Spinal cord (tissue), 10 donors: ENCODE data around the gene ZNF26. TPM values are rescaled to one million over a fixed set of nuclear protein-coding genes. Genes with fewer than 3 reads are reported as not detected.

Experiments
- DNase-seq, 6 donors: peaks; one replicate each; pipeline versions ENCODE4 v3.0.0 to v3.0.0-alpha.2; 2013 to 2015; ENCODE audit warnings: low spot score in 6 of 6, low read depth in 4 of 6
- H3K27ac ChIP-seq: one replicate; pipeline ENCODE4 v1.5.1; 2013; ENCODE audit warnings: low read depth, low read length, control low read depth
- H3K27me3 ChIP-seq: one replicate; pipeline ENCODE4 v1.6.1; 2013; ENCODE audit warnings: low read length; ENCODE audit not compliant: control insufficient read depth, insufficient read depth
- H3K36me3 ChIP-seq: one replicate; pipeline ENCODE4 v1.6.1; 2013; ENCODE audit warnings: low read length; ENCODE audit not compliant: control insufficient read depth, insufficient read depth
- H3K4me1 ChIP-seq: one replicate; pipeline ENCODE4 v1.6.1; 2013; ENCODE audit warnings: low read length; ENCODE audit not compliant: control insufficient read depth, insufficient read depth
- H3K4me3 ChIP-seq: one replicate; pipeline ENCODE4 v1.5.1; 2013; ENCODE audit warnings: low read depth, low read length, control low read depth
- H3K9me3 ChIP-seq: one replicate; pipeline ENCODE4 v1.6.1; 2013; ENCODE audit warnings: low read length; ENCODE audit not compliant: control insufficient read depth, insufficient read depth
- WGBS: methylation state at CpG from one replicate; pipeline ENCODE4 v1.1.5; 2013; ENCODE audit warnings: missing lambda C conversion rate; ENCODE audit not compliant: insufficient coverage; 5-methylcytosine and 5-hydroxymethylcytosine counted together
- polyA plus RNA-seq, 2 donors: library from polyadenylated mRNA; unstranded; fragments of 120-200 nt; gene quantifications; one replicate each; pipeline ENCODE4 v1.2.1, GENCODE V29; 2013; ENCODE audit not compliant: insufficient read length in 2 of 2
- small RNA-seq: library from RNA; depleted of rRNA; stranded (forward); fragments of <200 nt; gene quantifications from one replicate; pipeline ENCODE3, GENCODE V24; 2014; ENCODE audit warnings: low replicate concordance
- total RNA-seq, 2 donors: library from RNA; depleted of rRNA in 1 of 2; stranded (reverse); fragments of 120-200 nt in 1 of 2; fragments of >200 nt in 1 of 2; gene quantifications; one replicate each; pipeline versions ENCODE4 v1.2.3 to v1.2.4, GENCODE V29; 2013 to 2014
- donor health status: healthy.

The ZNF26 gene
- total and polyA plus RNA-seq, 4 donors = 9.4 to 13.8 (median 11.2) TPM

DNA sequence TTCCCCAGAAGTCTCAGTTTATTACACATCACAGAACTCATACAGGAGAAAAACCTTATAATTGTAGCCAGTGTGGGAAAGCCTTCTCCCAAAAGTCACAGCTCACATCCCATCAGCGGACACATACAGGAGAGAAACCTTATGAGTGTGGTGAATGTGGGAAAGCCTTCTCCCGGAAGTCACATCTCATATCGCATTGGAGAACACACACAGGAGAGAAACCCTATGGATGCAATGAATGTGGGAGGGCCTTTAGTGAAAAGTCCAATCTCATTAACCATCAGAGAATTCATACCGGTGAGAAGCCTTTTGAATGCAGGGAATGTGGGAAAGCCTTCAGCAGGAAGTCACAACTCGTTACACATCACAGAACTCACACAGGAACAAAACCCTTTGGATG lies 71.3 kb downstream of the ZNF26 start:
- Histone ChIP-seq H3K36me3 (peaks cover 21% of the 10 kb centered on the region), H3K4me3 (no peak overlapping the region), H3K27ac (no peak overlapping the region), H3K27me3 (no peaks in the 10 kb centered on the region), H3K9me3 (peaks cover 68% of the 10 kb centered on the region), H3K4me1 (no peaks in the 10 kb centered on the region)
- peak in 1 of 6 donors; percentile 2 for DNase-seq
- no CpG with 5 or more reads among the region's 5 CpGs for WGBS

GRCh38 chr12:133058203-133059113 lies 72.3 kb downstream of the ZNF26 start:
- Histone ChIP-seq H3K36me3 (peaks cover 17% of the 10 kb centered on the region), H3K4me3 (no peak overlapping the region), H3K4me1 (no peaks in the 10 kb centered on the region), H3K27me3 (no peaks in the 10 kb centered on the region), H3K9me3 (peaks cover 70% of the 10 kb centered on the region), H3K27ac (no peak overlapping the region)
- 94% methylated on average over 2 of the region's 8 CpGs for WGBS
- peak in 1 of 6 donors; percentile 10 for DNase-seq

DNA sequence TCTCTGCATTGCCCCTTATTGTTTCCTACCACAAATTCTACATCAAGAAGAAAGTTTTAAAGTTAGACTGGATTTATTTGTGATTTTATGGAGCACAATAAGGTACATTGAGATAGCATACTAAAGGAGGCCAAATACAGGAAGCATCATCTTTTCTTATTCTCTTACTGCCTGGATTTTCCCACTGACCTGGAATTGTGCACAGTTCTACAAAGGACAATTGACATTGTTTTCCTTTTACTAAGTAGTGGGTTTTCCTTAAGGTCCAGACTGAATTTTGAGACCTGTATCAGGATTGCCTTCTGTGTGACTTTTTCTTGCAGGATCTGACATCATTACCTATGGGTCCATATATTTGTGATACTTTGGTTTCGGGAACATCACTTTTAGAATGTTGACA lies 75.8 kb downstream of the ZNF26 start:
- no CpG with 5 or more reads among the region's 1 CpG for WGBS
- Histone ChIP-seq H3K4me3 (no peak overlapping the region), H3K4me1 (no peaks in the 10 kb centered on the region), H3K9me3 (peaks cover 86% of the 10 kb centered on the region), H3K27me3 (no peaks in the 10 kb centered on the region), H3K27ac (no peak overlapping the region), H3K36me3 (peaks cover 8% of the 10 kb centered on the region)
- no peak for DNase-seq

DNA sequence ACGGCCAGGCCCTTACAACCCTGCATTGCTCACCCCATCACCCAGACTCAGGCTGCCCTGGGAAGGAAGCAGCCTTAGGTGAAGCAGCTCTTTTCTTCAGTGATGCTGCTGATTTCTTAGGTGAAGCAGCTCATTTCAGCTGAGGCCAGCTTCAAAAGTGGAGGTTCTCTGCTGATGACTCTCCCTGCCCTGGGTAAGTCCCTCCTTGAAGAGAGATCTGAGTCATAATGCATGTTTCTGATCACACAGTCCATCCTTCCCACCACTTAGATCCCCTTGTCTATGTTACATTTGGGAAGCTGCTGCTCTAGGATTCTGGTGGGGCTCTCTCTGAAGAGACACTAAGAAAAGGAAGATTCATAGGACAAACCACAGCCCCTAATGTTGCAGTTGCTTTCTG lies 77.4 kb downstream of the ZNF26 start:
- no peak for DNase-seq
- peaks cover 8% of the 10 kb centered on the region for H3K36me3 ChIP-seq
- no peak overlapping the region for H3K4me3 ChIP-seq
- no peak overlapping the region for H3K27ac ChIP-seq
- WGBS = 100% methylated on average over 1 of the region's 1 CpG
- H3K9me3 ChIP-seq = peaks cover 72% of the 10 kb centered on the region
- no peaks in the 10 kb centered on the region for H3K27me3 ChIP-seq
- no peaks in the 10 kb centered on the region for H3K4me1 ChIP-seq

- Histone ChIP-seq H3K27ac (no peak overlapping the region), H3K9me3 (peaks cover 21% of the 10 kb centered on the region), H3K4me1 (no peaks in the 10 kb centered on the region), H3K27me3 (no peaks in the 10 kb centered on the region), H3K4me3 (no peak overlapping the region), H3K36me3 (no peaks in the 10 kb centered on the region)
- DNase-seq = no peak
- no CpG with 5 or more reads among the region's 2 CpGs for WGBS
Measured at GRCh38 chr12:133073836-133074235, 87.7 kb downstream of the ZNF26 start.

Small RNA genes within 50 kb of the gene (small RNA-seq; reads per million reads assigned to genes)
- not detected for gene RNU4ATAC12P

Other genes starting within 250 kb of the ZNF26 start
- 10 to 100 TPM; 32.3 to 56.4 TPM for gene ANKLE2, start 224.5 kb upstream of the ZNF26 start, total RNA-seq
- gene ANKLE2, start 224.5 kb upstream of the ZNF26 start, polyA plus RNA-seq = 10 to 100 TPM; 51.7 to 52.9 TPM
- gene GOLGA3, start 157.5 kb upstream of the ZNF26 start, total RNA-seq = 10 to 100 TPM; 41.9 to 50.4 TPM
- gene GOLGA3, start 157.5 kb upstream of the ZNF26 start, polyA plus RNA-seq = 10 to 100 TPM; 33.0 to 41.9 TPM
- gene CHFR, start 98.8 kb upstream of the ZNF26 start, total RNA-seq = 10 to 100 TPM; 20.9 to 27.3 TPM
- 10 to 100 TPM; 34.2 to 58.6 TPM for gene CHFR, start 98.8 kb upstream of the ZNF26 start, polyA plus RNA-seq
- gene ZNF605, start 30.1 kb upstream of the ZNF26 start, total RNA-seq = 10 to 100 TPM; 20.2 to 23.3 TPM
- 10 to 100 TPM; 18.7 to 22.0 TPM for gene ZNF605, start 30.1 kb upstream of the ZNF26 start, polyA plus RNA-seq
- 10 to 100 TPM; 71.3 to 89.4 TPM for gene ZNF84, start 51.1 kb downstream of the ZNF26 start, total RNA-seq
- gene ZNF84, start 51.1 kb downstream of the ZNF26 start, polyA plus RNA-seq = 10 to 100 TPM; 51.3 to 63.6 TPM
- 10 to 100 TPM; 29.1 to 50.0 TPM for gene ZNF140, start 94.6 kb downstream of the ZNF26 start, total RNA-seq
- 10 to 100 TPM; 23.8 TPM for gene ZNF140, start 94.6 kb downstream of the ZNF26 start, polyA plus RNA-seq
- 1 to 10 TPM; 4.1 to 7.5 TPM for gene ZNF891, start 143.9 kb downstream of the ZNF26 start, total RNA-seq
- gene ZNF891, start 143.9 kb downstream of the ZNF26 start, polyA plus RNA-seq = 1 to 10 TPM; 3.6 to 5.1 TPM
- gene ZNF10, start 144.3 kb downstream of the ZNF26 start, total RNA-seq = 10 to 100 TPM; 16.8 to 24.8 TPM
- 10 to 100 TPM; 15.1 to 18.5 TPM for gene ZNF10, start 144.3 kb downstream of the ZNF26 start, polyA plus RNA-seq
- gene ZNF268, start 195.1 kb downstream of the ZNF26 start, total RNA-seq = 10 to 100 TPM; 35.1 to 35.4 TPM
- gene ZNF268, start 195.1 kb downstream of the ZNF26 start, polyA plus RNA-seq = 10 to 100 TPM; 13.3 to 17.4 TPM
- gene ANHX, start 249.5 kb downstream of the ZNF26 start, total RNA-seq = not detected
- gene ANHX, start 249.5 kb downstream of the ZNF26 start, polyA plus RNA-seq = not detected